GM21423 (cell line): ENCODE results near the gene ALG3.

Experiments
- ATAC-seq: cut with Tn5 transposase; IDR thresholded peaks from one replicate; pipeline ENCODE4 v1.9.1; 2021; ENCODE audit warnings: mild to moderate bottlenecking, moderate library complexity; ENCODE audit not compliant: unreplicated experiment

The ALG3 gene

GRCh38 chr3:184260724-184261269, 12.0 kb upstream of the ALG3 start:
- ATAC-seq, result no peak

GRCh38 chr3:184259878-184260723, 11.3 kb upstream of the ALG3 start:
- no peak for ATAC-seq

GRCh38 chr3:184259396-184259877, 10.7 kb upstream of the ALG3 start:
- no peak for ATAC-seq

GRCh38 chr3:184258926-184259325, 10.2 kb upstream of the ALG3 start:
- ATAC-seq, result no peak

- no peak for ATAC-seq
Measured at GRCh38 chr3:184257083-184257915, 8.5 kb upstream of the ALG3 start.

GRCh38 chr3:184255291-184256039, 6.7 kb upstream of the ALG3 start:
- ATAC-seq, result no peak

- peak; percentile 61 for ATAC-seq
Measured at GRCh38 chr3:184250167-184250828, 1.5 kb upstream of the ALG3 start.

- peak; percentile 89 for ATAC-seq
Measured at GRCh38 chr3:184249412-184250166, 827 bp upstream of the ALG3 start, which contains the start of gene EEF1AKMT4. EEF1AKMT4 (plus strand) TSS chr3:184249672; CDS start chr3:184249695, 23 bp downstream.

GRCh38 chr3:184242297-184242685, 6.5 kb downstream of the ALG3 start:
- no peak for ATAC-seq

- ATAC-seq, result no peak
Measured at GRCh38 chr3:184241447-184242296, 7.1 kb downstream of the ALG3 start.

- ATAC-seq, result no peak
Measured at GRCh38 chr3:184241141-184241446, 7.7 kb downstream of the ALG3 start.

GRCh38 chr3:184240384-184241140, 8.2 kb downstream of the ALG3 start:
- no peak for ATAC-seq

GRCh38 chr3:184239708-184240107, 9.1 kb downstream of the ALG3 start:
- ATAC-seq, result no peak

- no peak for ATAC-seq
Measured at GRCh38 chr3:184239221-184239620, 9.5 kb downstream of the ALG3 start.

- no peak for ATAC-seq
Measured at GRCh38 chr3:184238246-184238818, 10.4 kb downstream of the ALG3 start.

GRCh38 chr3:184237807-184238206, 11.0 kb downstream of the ALG3 start:
- no peak for ATAC-seq

GRCh38 chr3:184237211-184237610, 11.6 kb downstream of the ALG3 start:
- no peak for ATAC-seq

- no peak for ATAC-seq
Measured at GRCh38 chr3:184236636-184237035, 12.1 kb downstream of the ALG3 start.
